RWPE1 (cell line): Measurements from ENCODE around the gene IFIT5.
A peak's percentile ranks its signal among the peaks of the same experiment; 100 is the strongest.

Experiments
- CTCF ChIA-PET: fragments of 350-600 bp; sonication (Branson Sonifier 250); formaldehyde crosslinking; extraction: SDS; loops from one replicate; lab custom pipeline; 2021; lab: Yijun Ruan, JAX
- POLR2A ChIA-PET: fragments of 400-600 bp; formaldehyde crosslinking; extraction: SDS; loops from one replicate; lab custom pipeline; 2020; ENCODE audit warnings: antibody characterized with exemption; ENCODE audit not compliant: low non-redundant PET; lab: Yijun Ruan, JAX
- DNase-seq: peaks from one replicate; pipeline ENCODE4 v3.0.0; 2012; ENCODE audit warnings: low spot score
- H3K27ac ChIP-seq: fragments of 450-650 bp; 2 replicates; pipeline ENCODE4 v1.5.1; 2017
- CTCF ChIP-seq: fragments of 450-650 bp; conservative IDR thresholded peaks from 2 replicates; pipeline ENCODE4 v1.5.1; 2017; ENCODE audit warnings: low read depth, mild to moderate bottlenecking

Gene IFIT5

GRCh38 chr10:89371987-89372386 lies 42.4 kb upstream of the IFIT5 start:
- H3K27ac ChIP-seq: no peak overlapping the region
- ChIA-PET CTCF (no interaction called here), POLR2A (interaction anchor here (0.6 kb wide), 1 partner anchor 110 kb away, joined by 3 read pairs; no protein-coding TSS in a partner anchor)
- TF ChIP-seq CTCF: no peak
- no peak for DNase-seq

GRCh38 chr10:89373916-89374711 lies 40.3 kb upstream of the IFIT5 start:
- no peak for DNase-seq
- peak overlapping the region; percentile 70 for H3K27ac ChIP-seq
- ChIA-PET CTCF (no interaction called here), POLR2A (no interaction called here)
- no peak for TF ChIP-seq CTCF

GRCh38 chr10:89374713-89375141 lies 39.6 kb upstream of the IFIT5 start:
- CTCF ChIA-PET: no interaction called here
- POLR2A ChIA-PET: no interaction called here
- H3K27ac ChIP-seq: peak overlapping the region; percentile 70
- DNase-seq: no peak
- TF ChIP-seq CTCF: no peak

GRCh38 chr10:89377705-89378637 lies 36.4 kb upstream of the IFIT5 start, which contains the start of gene IFIT1B:
IFIT1B (plus strand) TSS chr10:89378056; CDS start chr10:89378136, 80 bp downstream.
- H3K27ac ChIP-seq: no peak within 1 kb of the TSS
- POLR2A ChIA-PET: no interaction called here
- CTCF ChIA-PET: interaction anchor here (0.6 to 0.7 kb wide), 3 partner anchors 10 to 146 kb away, joined by 3 to 4 read pairs (median 3); no protein-coding TSS in a partner anchor
- no peak for DNase-seq
- TF ChIP-seq CTCF: no peak

- ChIA-PET CTCF (no interaction called here), POLR2A (no interaction called here)
- no peak for TF ChIP-seq CTCF
- DNase-seq: no peak
- no peak overlapping the region for H3K27ac ChIP-seq
These were observed 35.3 kb upstream of the IFIT5 start for GRCh38 chr10:89379103-89379502.

- no peak overlapping the region for H3K27ac ChIP-seq
- DNase-seq: no peak
- POLR2A ChIA-PET: no interaction called here
- CTCF ChIA-PET: interaction anchor here (1.0 kb wide), 1 partner anchor 165 kb away, joined by 3 read pairs; no protein-coding TSS in a partner anchor
- no peak for TF ChIP-seq CTCF
These were observed 31.6 kb upstream of the IFIT5 start for GRCh38 chr10:89382757-89383156.
